HepG2 (cell line): ENCODE results near the gene SYNGR2. TPM values are rescaled to one million over a fixed set of nuclear protein-coding genes. Genes with fewer than 3 reads are reported as not detected.

Experiments
- BCLAF1 ChIP-seq: fragments of 450-650 bp; IDR thresholded peaks from 2 replicates; pipeline ENCODE4 v1.6.1; 2017; ENCODE audit warnings: mild to moderate bottlenecking
- CCDC6 ChIP-seq: sonication (generic); formaldehyde crosslinking; IDR thresholded peaks from 2 replicates; pipeline ENCODE4 v1.8.1; 2022; ENCODE audit warnings: mild to moderate bottlenecking, missing genetic modification reagents, moderate library complexity
- ELF1 ChIP-seq: sonication (generic); formaldehyde crosslinking; IDR thresholded peaks from 2 replicates; pipeline ENCODE4 v1.4.0; 2020; ENCODE audit warnings: missing genetic modification reagents
- HNRNPL ChIP-seq: fragments of 200-400 bp; formaldehyde crosslinking; IDR thresholded peaks from 2 replicates; pipeline ENCODE4 v1.6.1; 2017; ENCODE audit warnings: mild to moderate bottlenecking, low read depth, low read length
- KLF11 ChIP-seq: IDR thresholded peaks from 2 replicates; pipeline ENCODE4 v1.6.1; 2016; ENCODE audit warnings: missing compliant biosample characterization
- MXD1 ChIP-seq: sonication (generic); formaldehyde crosslinking; IDR thresholded peaks from 2 replicates; pipeline ENCODE4 v1.4.0; 2020; ENCODE audit warnings: mild to moderate bottlenecking, missing genetic modification reagents
- PRPF4 ChIP-seq: fragments of 200-400 bp; formaldehyde crosslinking; IDR thresholded peaks from 2 replicates; pipeline ENCODE4 v1.6.1; 2016; ENCODE audit warnings: low read length, low read depth; ENCODE audit not compliant: poor library complexity, severe bottlenecking
- REL ChIP-seq: sonication (generic); formaldehyde crosslinking; conservative IDR thresholded peaks from 2 replicates; pipeline ENCODE4 v1.8.0; 2022; ENCODE audit warnings: mild to moderate bottlenecking, missing genetic modification reagents, moderate library complexity
- SMAD9 ChIP-seq: sonication (generic); formaldehyde crosslinking; IDR thresholded peaks from 2 replicates; pipeline ENCODE4 v1.5.1; 2020; ENCODE audit warnings: mild to moderate bottlenecking, missing genetic modification reagents
- ZBTB38 ChIP-seq: sonication (generic); formaldehyde crosslinking; IDR thresholded peaks from 2 replicates; pipeline ENCODE4 v1.5.1; 2020; ENCODE audit warnings: mild to moderate bottlenecking, missing genetic modification reagents
- ZNF235 ChIP-seq: sonication (generic); formaldehyde crosslinking; IDR thresholded peaks from 2 replicates; pipeline ENCODE4 v1.8.1; 2023; ENCODE audit warnings: mild to moderate bottlenecking, missing genetic modification reagents, borderline replicate concordance
- ZNF296 ChIP-seq: sonication (generic); formaldehyde crosslinking; conservative IDR thresholded peaks from 2 replicates; pipeline ENCODE4 v1.5.0; 2020; ENCODE audit warnings: mild to moderate bottlenecking, missing genetic modification reagents
- ZNF383 ChIP-seq: sonication (generic); formaldehyde crosslinking; IDR thresholded peaks from 2 replicates; pipeline ENCODE4 v1.4.0; 2020; ENCODE audit warnings: missing genetic modification reagents, mild to moderate bottlenecking, borderline replicate concordance
- polyA plus RNA-seq, 8 experiments: library from polyadenylated mRNA; depleted of rRNA in 3 of 8; stranded (reverse) in 7 of 8; unstranded in 1 of 8; fragments of >200 nt; fragmentation: Illumina TruSeq in 4 of 8; extraction: Trizol in 4 of 8; gene quantifications; 2 replicates each; pipeline versions ENCODE4 v1.2.1 to v1.2.3, GENCODE V29; 2011 to 2016; ENCODE audit warnings: low read depth in 4 of 8, missing spikeins in 1 of 8, mixed read lengths in 1 of 8; ENCODE audit not compliant: insufficient read depth in 1 of 8
- total RNA-seq, 5 experiments: library from RNA; depleted of rRNA; stranded (reverse); fragments of >200 nt; fragmentation: Illumina TruSeq; extraction: Trizol; gene quantifications; 2 replicates each; pipeline ENCODE4 v1.2.3, GENCODE V29; 2016; ENCODE audit warnings: low read depth in 1 of 5
- TF ChIP-seq, protein P1 (sequence below): sonication (generic); formaldehyde crosslinking; conservative IDR thresholded peaks from 2 replicates; pipeline ENCODE4 v1.4.0; 2020; ENCODE audit warnings: mild to moderate bottlenecking, missing genetic modification reagents, moderate library complexity
- TF ChIP-seq, protein P2 (sequence below): IDR thresholded peaks from 2 replicates; pipeline ENCODE4 v1.6.1; 2016; ENCODE audit warnings: control low read depth

SYNGR2 gene
- total and polyA plus RNA-seq, 2 of the 13 experiments (the other 11 are each of a cell fraction or from before 2014, with no cell fraction given) = 46.7 to 170 TPM

- TF ChIP-seq, protein P1, sequence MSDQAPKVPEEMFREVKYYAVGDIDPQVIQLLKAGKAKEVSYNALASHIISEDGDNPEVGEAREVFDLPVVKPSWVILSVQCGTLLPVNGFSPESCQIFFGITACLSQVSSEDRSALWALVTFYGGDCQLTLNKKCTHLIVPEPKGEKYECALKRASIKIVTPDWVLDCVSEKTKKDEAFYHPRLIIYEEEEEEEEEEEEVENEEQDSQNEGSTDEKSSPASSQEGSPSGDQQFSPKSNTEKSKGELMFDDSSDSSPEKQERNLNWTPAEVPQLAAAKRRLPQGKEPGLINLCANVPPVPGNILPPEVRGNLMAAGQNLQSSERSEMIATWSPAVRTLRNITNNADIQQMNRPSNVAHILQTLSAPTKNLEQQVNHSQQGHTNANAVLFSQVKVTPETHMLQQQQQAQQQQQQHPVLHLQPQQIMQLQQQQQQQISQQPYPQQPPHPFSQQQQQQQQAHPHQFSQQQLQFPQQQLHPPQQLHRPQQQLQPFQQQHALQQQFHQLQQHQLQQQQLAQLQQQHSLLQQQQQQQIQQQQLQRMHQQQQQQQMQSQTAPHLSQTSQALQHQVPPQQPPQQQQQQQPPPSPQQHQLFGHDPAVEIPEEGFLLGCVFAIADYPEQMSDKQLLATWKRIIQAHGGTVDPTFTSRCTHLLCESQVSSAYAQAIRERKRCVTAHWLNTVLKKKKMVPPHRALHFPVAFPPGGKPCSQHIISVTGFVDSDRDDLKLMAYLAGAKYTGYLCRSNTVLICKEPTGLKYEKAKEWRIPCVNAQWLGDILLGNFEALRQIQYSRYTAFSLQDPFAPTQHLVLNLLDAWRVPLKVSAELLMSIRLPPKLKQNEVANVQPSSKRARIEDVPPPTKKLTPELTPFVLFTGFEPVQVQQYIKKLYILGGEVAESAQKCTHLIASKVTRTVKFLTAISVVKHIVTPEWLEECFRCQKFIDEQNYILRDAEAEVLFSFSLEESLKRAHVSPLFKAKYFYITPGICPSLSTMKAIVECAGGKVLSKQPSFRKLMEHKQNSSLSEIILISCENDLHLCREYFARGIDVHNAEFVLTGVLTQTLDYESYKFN (CRISPR knock-in tag) = no peak
- no peak for TF ChIP-seq BCLAF1
- no peak for TF ChIP-seq ZNF296 (CRISPR knock-in tag)
- no peak for TF ChIP-seq REL
- 0 out of 2 replicates have a peak, but pooled peaks have one; percentile 4 for TF ChIP-seq CCDC6 (CRISPR knock-in tag)
- TF ChIP-seq ZBTB38 (CRISPR knock-in tag) = peak; percentile 52; the same call in 1 of the 2 replicates
- TF ChIP-seq PRPF4 = no peak
- TF ChIP-seq ZNF235 = no peak
- TF ChIP-seq HNRNPL = 0 out of 2 replicates have a peak, but pooled peaks have one; percentile 37
- TF ChIP-seq MXD1 (CRISPR knock-in tag) = 0 out of 2 replicates have a peak, but pooled peaks have one; percentile 42
- no peak for TF ChIP-seq SMAD9
- no peak for TF ChIP-seq ZNF383 (CRISPR knock-in tag)
- TF ChIP-seq ELF1 (CRISPR knock-in tag) = no peak
- TF ChIP-seq, protein P2, sequence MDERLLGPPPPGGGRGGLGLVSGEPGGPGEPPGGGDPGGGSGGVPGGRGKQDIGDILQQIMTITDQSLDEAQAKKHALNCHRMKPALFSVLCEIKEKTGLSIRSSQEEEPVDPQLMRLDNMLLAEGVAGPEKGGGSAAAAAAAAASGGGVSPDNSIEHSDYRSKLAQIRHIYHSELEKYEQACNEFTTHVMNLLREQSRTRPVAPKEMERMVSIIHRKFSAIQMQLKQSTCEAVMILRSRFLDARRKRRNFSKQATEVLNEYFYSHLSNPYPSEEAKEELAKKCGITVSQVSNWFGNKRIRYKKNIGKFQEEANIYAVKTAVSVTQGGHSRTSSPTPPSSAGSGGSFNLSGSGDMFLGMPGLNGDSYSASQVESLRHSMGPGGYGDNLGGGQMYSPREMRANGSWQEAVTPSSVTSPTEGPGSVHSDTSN = 0 out of 2 replicates have a peak, but pooled peaks have one; percentile 12
- TF ChIP-seq KLF11 (CRISPR knock-in tag) = no peak
Observed at GRCh38 chr17:78133179-78133951, 35.0 kb upstream of the SYNGR2 start (continued).
